ENCODE results near the gene TAL2.

The TAL2 gene

GRCh38 chr9:105662184-105663104 is at the start of gene TAL2:
TAL2 (plus strand) TSS chr9:105662457; CDS start chr9:105662497, 40 bp downstream.
- FAIRE-seq, result peak; percentile 76
- DNase-seq (ENCODE audit: extremely low spot score, insufficient read length, low read depth), result no peak

GRCh38 chr9:105621001-105621400 is 41.3 kb upstream of the TAL2 start:
- FAIRE-seq, result peak; percentile 52
- no peak for DNase-seq (ENCODE audit: extremely low spot score, insufficient read length, low read depth)

- DNase-seq (ENCODE audit: extremely low spot score, insufficient read length, low read depth) (no peak), FAIRE-seq (no peak)
These were observed 37.2 kb upstream of the TAL2 start for GRCh38 chr9:105625088-105625487.

GRCh38 chr9:105632807-105633206 is 29.4 kb upstream of the TAL2 start:
- no peak for DNase-seq (ENCODE audit: extremely low spot score, insufficient read length, low read depth)
- FAIRE-seq, result no peak

- no peak for FAIRE-seq
- DNase-seq (ENCODE audit: extremely low spot score, insufficient read length, low read depth), result no peak
These were observed 28.8 kb upstream of the TAL2 start for GRCh38 chr9:105633411-105633810.

GRCh38 chr9:105636331-105636730 is 25.9 kb upstream of the TAL2 start:
- FAIRE-seq, result no peak
- no peak for DNase-seq (ENCODE audit: extremely low spot score, insufficient read length, low read depth)

- DNase-seq (ENCODE audit: extremely low spot score, insufficient read length, low read depth), result no peak
- FAIRE-seq, result peak; percentile 46
These were observed 24.4 kb upstream of the TAL2 start for GRCh38 chr9:105637787-105638395.

GRCh38 chr9:105639936-105640335 is 22.3 kb upstream of the TAL2 start:
- FAIRE-seq (no peak), DNase-seq (ENCODE audit: extremely low spot score, insufficient read length, low read depth) (no peak)

- FAIRE-seq, result no peak
- DNase-seq (ENCODE audit: extremely low spot score, insufficient read length, low read depth), result no peak
These were observed 18.5 kb upstream of the TAL2 start for GRCh38 chr9:105643795-105644194.

- FAIRE-seq (no peak), DNase-seq (ENCODE audit: extremely low spot score, insufficient read length, low read depth) (no peak)
These were observed 15.2 kb upstream of the TAL2 start for GRCh38 chr9:105646879-105647594.

GRCh38 chr9:105647595-105648349 is 14.5 kb upstream of the TAL2 start:
- FAIRE-seq (no peak), DNase-seq (ENCODE audit: extremely low spot score, insufficient read length, low read depth) (no peak)

GRCh38 chr9:105651806-105652205 is 10.5 kb upstream of the TAL2 start:
- FAIRE-seq (no peak), DNase-seq (ENCODE audit: extremely low spot score, insufficient read length, low read depth) (no peak)

- no peak for FAIRE-seq
These were observed 5.9 kb upstream of the TAL2 start for GRCh38 chr9:105656131-105656921.

GRCh38 chr9:105658351-105658750 is 3.9 kb upstream of the TAL2 start:
- FAIRE-seq (no peak), DNase-seq (ENCODE audit: extremely low spot score, insufficient read length, low read depth) (no peak)

More at GRCh38 chr9:105656131-105656921, 5.9 kb upstream of the TAL2 start:
- no peak for DNase-seq (ENCODE audit: extremely low spot score, insufficient read length, low read depth)

- DNase-seq (ENCODE audit: extremely low spot score, insufficient read length, low read depth) (no peak), FAIRE-seq (no peak)
These were observed 1.2 kb upstream of the TAL2 start for GRCh38 chr9:105661011-105661410.

GRCh38 chr9:105663914-105664313 is 1.7 kb downstream of the TAL2 start:
- DNase-seq (ENCODE audit: extremely low spot score, insufficient read length, low read depth) (no peak), FAIRE-seq (no peak)

- DNase-seq (ENCODE audit: extremely low spot score, insufficient read length, low read depth) (no peak), FAIRE-seq (no peak)
These were observed 5.6 kb downstream of the TAL2 start for GRCh38 chr9:105667867-105668266.

- no peak for FAIRE-seq
These were observed 8.1 kb downstream of the TAL2 start for GRCh38 chr9:105670315-105670714.

GRCh38 chr9:105670775-105671174 is 8.5 kb downstream of the TAL2 start:
- FAIRE-seq, result no peak

More at GRCh38 chr9:105670315-105670714, 8.1 kb downstream of the TAL2 start:
- DNase-seq (ENCODE audit: extremely low spot score, insufficient read length, low read depth), result no peak

More at GRCh38 chr9:105670775-105671174, 8.5 kb downstream of the TAL2 start:
- DNase-seq (ENCODE audit: extremely low spot score, insufficient read length, low read depth), result no peak
